ENCODE measurements around the gene F10. TPM values are rescaled to one million over a fixed set of nuclear protein-coding genes. Genes with fewer than 3 reads are reported as not detected.

The F10 gene
- total RNA-seq, 2 donors from 2014 or later: 18.7 to 32.4 TPM

DNA sequence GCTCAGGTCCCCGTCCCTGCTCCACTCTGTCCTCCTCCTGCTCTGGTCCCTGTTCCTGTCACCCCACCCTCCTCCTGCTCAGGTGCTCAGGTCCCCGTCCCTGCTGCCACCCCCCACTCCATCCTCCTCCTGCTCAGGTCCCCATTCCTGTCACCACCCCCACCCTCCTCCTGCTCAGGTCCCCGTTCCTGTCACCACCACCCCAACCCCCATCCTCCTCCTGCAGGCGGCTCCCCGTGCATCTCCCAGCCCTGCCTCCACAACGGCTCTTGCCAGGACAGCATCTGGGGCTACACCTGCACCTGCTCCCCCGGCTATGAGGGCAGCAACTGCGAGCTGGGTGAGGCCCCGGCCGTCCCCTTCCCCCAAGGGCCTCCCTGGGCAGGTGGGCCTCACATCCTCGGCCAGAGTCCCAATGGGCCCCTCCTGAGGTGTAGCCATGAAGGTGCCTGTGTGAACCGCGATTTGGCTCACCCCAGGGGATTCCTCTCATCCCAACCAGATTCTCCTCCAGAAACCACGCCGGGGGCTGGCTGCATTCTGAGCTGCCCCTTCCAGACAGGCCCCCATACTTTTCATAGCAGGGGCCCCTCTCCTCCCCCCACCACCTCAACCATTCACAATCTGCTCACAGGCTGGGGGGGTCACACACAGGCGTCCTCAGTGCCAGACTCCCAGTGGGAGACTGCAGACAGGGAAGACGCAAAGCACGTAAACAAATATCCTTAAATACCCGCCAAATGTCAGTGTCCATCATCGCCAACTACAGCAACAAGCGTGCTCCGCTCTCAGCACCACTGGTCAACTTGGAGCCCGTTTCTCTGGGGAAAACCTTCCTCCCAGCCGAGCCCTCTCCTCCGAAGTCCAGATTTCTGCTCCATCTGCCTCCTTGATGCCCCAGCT lies 40.4 kb downstream of the F10 start:
- H3K27ac ChIP-seq (ENCODE audit: low read depth, low read length): no peak overlapping the region
- peaks cover 20% of the 10 kb centered on the region for H3K4me1 ChIP-seq (ENCODE audit: control insufficient read depth, insufficient read depth, low read length)
- H3K4me3 Mint-ChIP-seq: no peak overlapping the region
- H3K9ac ChIP-seq (ENCODE audit: extremely low read depth, low read length, poor library complexity, severe bottlenecking): no peak overlapping the region
- H3K4me3 ChIP-seq (ENCODE audit: low read length): no peak overlapping the region
- H3K36me3 Mint-ChIP-seq (ENCODE audit: low read depth): peaks cover 26% of the 10 kb centered on the region
- H3K27me3 Mint-ChIP-seq (ENCODE audit: insufficient read depth): no peaks in the 10 kb centered on the region
- TF ChIP-seq, protein P1, sequence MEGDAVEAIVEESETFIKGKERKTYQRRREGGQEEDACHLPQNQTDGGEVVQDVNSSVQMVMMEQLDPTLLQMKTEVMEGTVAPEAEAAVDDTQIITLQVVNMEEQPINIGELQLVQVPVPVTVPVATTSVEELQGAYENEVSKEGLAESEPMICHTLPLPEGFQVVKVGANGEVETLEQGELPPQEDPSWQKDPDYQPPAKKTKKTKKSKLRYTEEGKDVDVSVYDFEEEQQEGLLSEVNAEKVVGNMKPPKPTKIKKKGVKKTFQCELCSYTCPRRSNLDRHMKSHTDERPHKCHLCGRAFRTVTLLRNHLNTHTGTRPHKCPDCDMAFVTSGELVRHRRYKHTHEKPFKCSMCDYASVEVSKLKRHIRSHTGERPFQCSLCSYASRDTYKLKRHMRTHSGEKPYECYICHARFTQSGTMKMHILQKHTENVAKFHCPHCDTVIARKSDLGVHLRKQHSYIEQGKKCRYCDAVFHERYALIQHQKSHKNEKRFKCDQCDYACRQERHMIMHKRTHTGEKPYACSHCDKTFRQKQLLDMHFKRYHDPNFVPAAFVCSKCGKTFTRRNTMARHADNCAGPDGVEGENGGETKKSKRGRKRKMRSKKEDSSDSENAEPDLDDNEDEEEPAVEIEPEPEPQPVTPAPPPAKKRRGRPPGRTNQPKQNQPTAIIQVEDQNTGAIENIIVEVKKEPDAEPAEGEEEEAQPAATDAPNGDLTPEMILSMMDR (conservative IDR thresholded peaks at IDR 0.05): no peak
- DNase-seq: peak; percentile 66
- H3K9me3 Mint-ChIP-seq: peaks cover 9% of the 10 kb centered on the region
- peaks cover 9% of the 10 kb centered on the region for H3K36me3 ChIP-seq (ENCODE audit: control insufficient read depth, insufficient read depth, low read length)
- WGBS, 2 experiments (ENCODE audit: insufficient coverage in 1 of 2, insufficient read length in 1 of 2): 68 to 90% methylated on average over 10 to 25 of the region's 25 CpGs
- peaks cover 35% of the 10 kb centered on the region for H3K4me1 Mint-ChIP-seq
- H3K9me3 ChIP-seq (ENCODE audit: control insufficient read depth, low read length): peaks cover 9% of the 10 kb centered on the region
- peak overlapping the region; percentile 61 for H3K27ac Mint-ChIP-seq
- no peaks in the 10 kb centered on the region for H3K27me3 ChIP-seq (ENCODE audit: control insufficient read depth, insufficient read depth, low read length, poor library complexity, severe bottlenecking)

DNA sequence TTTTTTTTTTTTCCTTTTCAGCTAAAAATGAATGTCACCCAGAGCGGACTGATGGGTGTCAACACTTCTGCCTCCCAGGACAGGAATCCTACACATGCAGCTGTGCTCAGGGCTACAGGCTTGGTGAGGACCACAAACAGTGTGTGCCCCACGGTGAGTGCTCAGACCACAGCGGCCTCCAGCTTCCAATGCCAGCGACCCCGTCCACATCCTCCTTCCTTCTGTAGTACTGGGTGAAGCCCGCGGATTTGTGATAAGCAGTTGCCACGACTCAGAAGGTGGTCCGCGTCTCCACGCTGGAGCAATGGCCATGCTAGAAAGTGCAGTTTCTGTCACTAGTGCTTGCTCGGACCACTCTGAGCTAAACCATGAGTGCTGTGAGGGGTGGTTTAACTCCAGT lies 41.9 kb downstream of the F10 start:
- peaks cover 28% of the 10 kb centered on the region for H3K4me1 Mint-ChIP-seq
- H3K4me1 ChIP-seq (ENCODE audit: control insufficient read depth, insufficient read depth, low read length): peaks cover 11% of the 10 kb centered on the region
- H3K27me3 ChIP-seq (ENCODE audit: control insufficient read depth, insufficient read depth, low read length, poor library complexity, severe bottlenecking): no peaks in the 10 kb centered on the region
- H3K4me3 Mint-ChIP-seq: no peak overlapping the region
- TF ChIP-seq, protein P1 (conservative IDR thresholded peaks at IDR 0.05): no peak
- WGBS, 2 experiments (ENCODE audit: insufficient coverage in 1 of 2, insufficient read length in 1 of 2): 91 to 95% methylated on average over 10 to 12 of the region's 12 CpGs
- peaks cover 38% of the 10 kb centered on the region for H3K36me3 Mint-ChIP-seq (ENCODE audit: low read depth)
- H3K4me3 ChIP-seq (ENCODE audit: low read length): no peak overlapping the region
- DNase-seq: peak; percentile 44
- peak overlapping the region; percentile 55 for H3K27ac Mint-ChIP-seq
- no peak overlapping the region for H3K9ac ChIP-seq (ENCODE audit: extremely low read depth, low read length, poor library complexity, severe bottlenecking)
- peaks cover 23% of the 10 kb centered on the region for H3K36me3 ChIP-seq (ENCODE audit: control insufficient read depth, insufficient read depth, low read length)
- H3K9me3 Mint-ChIP-seq: peaks cover 12% of the 10 kb centered on the region
- H3K27me3 Mint-ChIP-seq (ENCODE audit: insufficient read depth): no peaks in the 10 kb centered on the region
- H3K27ac ChIP-seq (ENCODE audit: low read depth, low read length): no peak overlapping the region
- H3K9me3 ChIP-seq (ENCODE audit: control insufficient read depth, low read length): peaks cover 12% of the 10 kb centered on the region

DNA sequence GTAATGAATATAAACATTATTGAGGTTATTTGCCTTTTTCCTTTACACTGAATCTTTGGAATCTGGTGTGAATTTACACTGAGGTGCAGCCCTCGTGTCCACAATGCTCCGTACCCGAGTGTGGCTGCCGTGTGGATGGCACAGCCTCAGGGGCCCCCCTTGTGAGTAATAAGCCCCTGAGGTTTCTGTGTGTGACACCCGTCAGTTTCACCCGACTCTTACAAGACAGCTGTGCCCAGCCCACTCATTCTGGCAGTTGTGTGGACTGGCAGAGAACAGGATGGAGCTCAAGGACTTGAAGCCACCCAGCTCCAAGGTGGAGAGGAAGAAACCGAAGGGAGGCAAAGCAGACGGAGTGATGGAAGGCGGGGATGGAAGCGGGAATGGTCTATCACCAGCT lies 43.7 kb downstream of the F10 start:
- Mint-ChIP-seq H3K27ac (no peak overlapping the region), H3K9me3 (peaks cover 12% of the 10 kb centered on the region), H3K4me1 (peaks cover 33% of the 10 kb centered on the region), H3K27me3 (ENCODE audit: insufficient read depth) (no peaks in the 10 kb centered on the region), H3K36me3 (ENCODE audit: low read depth) (peaks cover 45% of the 10 kb centered on the region), H3K4me3 (no peak overlapping the region)
- H3K9ac ChIP-seq (ENCODE audit: extremely low read depth, low read length, poor library complexity, severe bottlenecking): no peak overlapping the region
- peaks cover 27% of the 10 kb centered on the region for H3K36me3 ChIP-seq (ENCODE audit: control insufficient read depth, insufficient read depth, low read length)
- H3K4me1 ChIP-seq (ENCODE audit: control insufficient read depth, insufficient read depth, low read length): peaks cover 20% of the 10 kb centered on the region
- H3K27ac ChIP-seq (ENCODE audit: low read depth, low read length): no peak overlapping the region
- H3K27me3 ChIP-seq (ENCODE audit: control insufficient read depth, insufficient read depth, low read length, poor library complexity, severe bottlenecking): no peaks in the 10 kb centered on the region
- H3K9me3 ChIP-seq (ENCODE audit: control insufficient read depth, low read length): peaks cover 12% of the 10 kb centered on the region
- WGBS, 2 experiments (ENCODE audit: insufficient coverage in 1 of 2, insufficient read length in 1 of 2): 87 to 95% methylated on average over 8 to 10 of the region's 10 CpGs
- H3K4me3 ChIP-seq (ENCODE audit: low read length): no peak overlapping the region
- TF ChIP-seq, protein P1 (conservative IDR thresholded peaks at IDR 0.05): no peak
- peak; percentile 32 for DNase-seq
